K562 (cell line): ENCODE data around the gene MYH9. TPM values are rescaled to one million over a fixed set of nuclear protein-coding genes. Genes with fewer than 3 reads are reported as not detected.
A peak's percentile ranks its signal among the peaks of the same experiment; 100 is the strongest.

Source experiments
- ETV5 ChIP-seq: sonication (generic); formaldehyde crosslinking; IDR thresholded peaks from 2 replicates; pipeline ENCODE4 v1.4.0; 2020; ENCODE audit warnings: low read depth, mild to moderate bottlenecking, missing genetic modification reagents
- KLF13 ChIP-seq: fragments of 450-650 bp; IDR thresholded peaks from 2 replicates; pipeline ENCODE4 v1.6.1; 2016; ENCODE audit warnings: missing genetic modification characterization, low read depth, mild to moderate bottlenecking, missing compliant biosample characterization, moderate library complexity, borderline replicate concordance
- MAZ ChIP-seq, 2 experiments: fragments of 450-650 bp in 1 of 2; sonication (generic) in 1 of 2; formaldehyde crosslinking; IDR thresholded peaks in 1 of 2; conservative IDR thresholded peaks in 1 of 2; 2 replicates each; pipeline versions ENCODE4 v1.4.0 to v1.5.0; 2020; ENCODE audit warnings: mild to moderate bottlenecking in 1 of 2, missing genetic modification reagents in 1 of 2
- NCOA1 ChIP-seq: fragments of 450-650 bp; IDR thresholded peaks from 2 replicates; pipeline ENCODE4 v1.6.1; 2016; ENCODE audit warnings: low read depth
- NONO ChIP-seq, 2 experiments: fragments of 200-400 bp in 1 of 2; fragments of 450-650 bp in 1 of 2; formaldehyde crosslinking in 1 of 2; IDR thresholded peaks; 2 replicates each; pipeline ENCODE4 v1.6.1; 2017; ENCODE audit warnings: low read depth in 2 of 2, mild to moderate bottlenecking in 2 of 2, moderate library complexity in 2 of 2, low read length in 1 of 2
- NRF1 ChIP-seq, 2 experiments: fragments of 450-650 bp; IDR thresholded peaks in 1 of 2; conservative IDR thresholded peaks in 1 of 2; 2 replicates each; pipeline ENCODE4 v1.6.1; 2014; ENCODE audit warnings: mild to moderate bottlenecking in 2 of 2
- SMARCB1 ChIP-seq: IDR thresholded peaks from 2 replicates; pipeline ENCODE4 v1.6.1; 2011; ENCODE audit warnings: improper control_type of control experiment, low read depth; ENCODE audit not compliant: insufficient read length
- STAG1 ChIP-seq: sonication (generic); formaldehyde crosslinking; IDR thresholded peaks from 2 replicates; pipeline ENCODE4 v1.5.0; 2020; ENCODE audit warnings: missing genetic modification reagents, borderline replicate concordance
- U2AF1 ChIP-seq: fragments of 200-400 bp; formaldehyde crosslinking; optimal IDR thresholded peaks from 2 replicates; pipeline ENCODE3; 2017; ENCODE audit warnings: mild to moderate bottlenecking, low read depth, low read length, moderate library complexity
- ZNF224 ChIP-seq: sonication (generic); formaldehyde crosslinking; IDR thresholded peaks from 2 replicates; pipeline ENCODE4 v1.8.0; 2022; ENCODE audit warnings: mild to moderate bottlenecking, missing genetic modification reagents
- ZNF75A ChIP-seq: fragments of 450-650 bp; formaldehyde crosslinking; IDR thresholded peaks from 2 replicates; pipeline ENCODE4 v1.4.0; 2020; ENCODE audit warnings: mild to moderate bottlenecking
- polyA plus RNA-seq, 8 experiments: library from polyadenylated mRNA; depleted of rRNA in 4 of 8; stranded (reverse) in 5 of 8; unstranded in 3 of 8; fragments of >200 nt; fragmentation: Nextera tagmentation in 2 of 8; fragmentation: Illumina TruSeq in 1 of 8; extraction: Ambion mirVana in 2 of 8; extraction: Trizol in 1 of 8; gene quantifications; 2 replicates each; pipeline versions ENCODE4 v1.2.1 to v1.2.3, GENCODE V29; 2011 to 2014; ENCODE audit warnings: inconsistent platforms in 1 of 8, missing spikeins in 1 of 8
- total RNA-seq, 7 experiments: library from RNA; depleted of rRNA in 6 of 7; stranded (reverse); fragments of >200 nt in 6 of 7; fragmentation: Illumina TruSeq in 2 of 7; extraction: Trizol in 2 of 7; gene quantifications; 2 replicates each; pipeline versions ENCODE4 v1.2.1 to v1.2.3, GENCODE V29; 2011 to 2021; ENCODE audit warnings: low replicate concordance in 1 of 7
- TF ChIP-seq, protein P1 (sequence below), 2 experiments: fragments of 450-650 bp; formaldehyde crosslinking in 1 of 2; IDR thresholded peaks; 2 replicates each; pipeline versions ENCODE4 v1.4.0 to v1.6.1; 2014 to 2020; ENCODE audit warnings: mild to moderate bottlenecking in 2 of 2, borderline replicate concordance in 1 of 2, low read depth in 1 of 2

Gene MYH9
- total and polyA plus RNA-seq, 9 of the 15 experiments (the other 6 are each of a cell fraction or from before 2014, with no cell fraction given), result 0.71 to 111 (median 24.6) TPM

DNA sequence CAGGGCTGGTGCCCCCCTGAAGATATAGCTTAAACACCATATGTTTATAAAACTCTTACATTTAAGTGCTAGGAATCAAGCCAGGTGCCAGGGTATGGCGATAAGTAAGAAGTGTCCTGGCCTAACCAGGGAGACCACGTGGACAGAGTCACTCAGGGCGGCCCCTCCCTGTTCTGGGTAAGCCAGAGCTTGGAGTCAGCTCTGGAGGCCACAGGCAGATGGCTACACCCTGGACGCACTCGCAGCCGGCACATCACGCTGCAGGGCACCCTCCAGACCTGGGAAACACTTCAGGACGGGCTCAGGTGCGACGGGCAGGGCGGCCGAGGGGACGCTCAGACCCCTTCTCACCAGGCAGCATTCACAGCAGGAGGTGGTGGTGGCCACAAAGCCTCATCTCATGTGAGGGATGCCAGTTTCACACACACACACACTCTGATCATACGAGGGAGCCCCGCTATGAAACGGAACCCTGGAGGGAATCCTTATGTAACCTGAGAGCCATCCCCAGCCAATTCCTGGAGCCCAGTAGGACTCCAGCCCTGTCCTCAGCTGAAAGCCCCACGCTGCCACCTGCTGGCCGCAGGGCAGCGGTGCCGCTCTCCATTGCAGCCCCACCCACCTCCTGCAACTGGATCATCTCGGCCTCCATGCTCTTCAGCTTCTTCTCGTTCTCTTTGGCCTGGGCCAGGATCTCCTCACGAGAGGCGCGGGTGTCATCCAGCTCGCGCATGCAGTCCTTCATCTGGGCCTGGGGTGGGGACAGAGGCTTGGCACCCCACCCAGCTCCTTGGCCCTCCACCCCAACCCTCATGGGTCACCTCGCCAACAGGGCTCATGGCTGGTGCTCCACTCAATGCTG, 101.4 kb downstream of the MYH9 start (continued):
- TF ChIP-seq KLF13 (tag) (0 out of 2 replicates have a peak, but pooled peaks have one; percentile 46), MAZ (CRISPR knock-in tag; conservative IDR thresholded peaks at IDR 0.05 in 1 of 2, IDR thresholded peaks at IDR 0.05 in 1 of 2) (peak in 1 of 2 experiments; percentile 74; a peak in 2 of 4 replicates), ETV5 (no peak), STAG1 (CRISPR knock-in tag) (peak; percentile 53; the same call in 1 of the 2 replicates), U2AF1 (no peak), NRF1 (conservative IDR thresholded peaks at IDR 0.05 in 1 of 2, IDR thresholded peaks at IDR 0.05 in 1 of 2) (peak in 1 of 2 experiments; percentile 39; a peak in 1 of 4 replicates), SMARCB1 (no peak), ZNF224 (CRISPR knock-in tag) (no peak), NCOA1 (no peak), NONO (IDR thresholded peaks at IDR 0.05; ENCODE audit: low read depth in 2 of 2, low read length in 1 of 2) (no peak), ZNF75A (CRISPR knock-in tag) (no peak)
- TF ChIP-seq, protein P1, sequence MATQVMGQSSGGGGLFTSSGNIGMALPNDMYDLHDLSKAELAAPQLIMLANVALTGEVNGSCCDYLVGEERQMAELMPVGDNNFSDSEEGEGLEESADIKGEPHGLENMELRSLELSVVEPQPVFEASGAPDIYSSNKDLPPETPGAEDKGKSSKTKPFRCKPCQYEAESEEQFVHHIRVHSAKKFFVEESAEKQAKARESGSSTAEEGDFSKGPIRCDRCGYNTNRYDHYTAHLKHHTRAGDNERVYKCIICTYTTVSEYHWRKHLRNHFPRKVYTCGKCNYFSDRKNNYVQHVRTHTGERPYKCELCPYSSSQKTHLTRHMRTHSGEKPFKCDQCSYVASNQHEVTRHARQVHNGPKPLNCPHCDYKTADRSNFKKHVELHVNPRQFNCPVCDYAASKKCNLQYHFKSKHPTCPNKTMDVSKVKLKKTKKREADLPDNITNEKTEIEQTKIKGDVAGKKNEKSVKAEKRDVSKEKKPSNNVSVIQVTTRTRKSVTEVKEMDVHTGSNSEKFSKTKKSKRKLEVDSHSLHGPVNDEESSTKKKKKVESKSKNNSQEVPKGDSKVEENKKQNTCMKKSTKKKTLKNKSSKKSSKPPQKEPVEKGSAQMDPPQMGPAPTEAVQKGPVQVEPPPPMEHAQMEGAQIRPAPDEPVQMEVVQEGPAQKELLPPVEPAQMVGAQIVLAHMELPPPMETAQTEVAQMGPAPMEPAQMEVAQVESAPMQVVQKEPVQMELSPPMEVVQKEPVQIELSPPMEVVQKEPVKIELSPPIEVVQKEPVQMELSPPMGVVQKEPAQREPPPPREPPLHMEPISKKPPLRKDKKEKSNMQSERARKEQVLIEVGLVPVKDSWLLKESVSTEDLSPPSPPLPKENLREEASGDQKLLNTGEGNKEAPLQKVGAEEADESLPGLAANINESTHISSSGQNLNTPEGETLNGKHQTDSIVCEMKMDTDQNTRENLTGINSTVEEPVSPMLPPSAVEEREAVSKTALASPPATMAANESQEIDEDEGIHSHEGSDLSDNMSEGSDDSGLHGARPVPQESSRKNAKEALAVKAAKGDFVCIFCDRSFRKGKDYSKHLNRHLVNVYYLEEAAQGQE (IDR thresholded peaks at IDR 0.05; ENCODE audit: borderline replicate concordance), result peak; percentile 62
- TF ChIP-seq, protein P1 (CRISPR knock-in tag; IDR thresholded peaks at IDR 0.05; ENCODE audit: low read depth), result no peak
